GM23338 (cell line): ENCODE results near the gene AP2M1. TPM values are rescaled to one million over a fixed set of nuclear protein-coding genes. Genes with fewer than 3 reads are reported as not detected.
A peak's percentile ranks its signal among the peaks of the same experiment; 100 is the strongest.

Source experiments
- ATAC-seq: fragments of 200-7000 bp; cut with Tn5 transposase; 3 replicates; pipeline ENCODE4 v1.9.1; 2020
- DNase-seq: peaks from one replicate; pipeline ENCODE4 v3.0.0-alpha.2; 2015; ENCODE audit warnings: low spot score
- H2AFZ ChIP-seq: fragments of 200-600 bp; sonication (generic); 2 replicates; pipeline ENCODE4 v1.8.0; 2016; ENCODE audit warnings: antibody characterized with exemption, mild to moderate bottlenecking, moderate library complexity
- H3F3A ChIP-seq: fragments of 200-600 bp; sonication (generic); replicated peaks from 2 replicates; pipeline ENCODE4 v1.8.0; 2017; ENCODE audit warnings: antibody characterized with exemption, mixed run types, low read depth
- H3K27ac ChIP-seq: fragments of 200-600 bp; sonication (generic); 2 replicates; pipeline ENCODE4 v1.6.1; 2016; ENCODE audit warnings: low read depth
- H3K27me3 ChIP-seq: fragments of 200-600 bp; sonication (generic); 2 replicates; pipeline ENCODE4 v1.8.0; 2016; ENCODE audit warnings: mild to moderate bottlenecking, mixed run types, moderate library complexity; ENCODE audit not compliant: insufficient read depth
- H3K36me3 ChIP-seq: fragments of 200-600 bp; sonication (generic); 2 replicates; pipeline ENCODE4 v1.8.0; 2016; ENCODE audit warnings: mild to moderate bottlenecking; ENCODE audit not compliant: insufficient read depth
- H3K4me1 ChIP-seq: fragments of 200-600 bp; sonication (generic); 2 replicates; pipeline ENCODE4 v1.8.0; 2016; ENCODE audit warnings: mild to moderate bottlenecking, moderate library complexity; ENCODE audit not compliant: insufficient read depth
- H3K4me2 ChIP-seq: fragments of 200-600 bp; sonication (generic); 2 replicates; pipeline ENCODE4 v1.7.1; 2017; ENCODE audit warnings: mixed run types
- H3K4me3 ChIP-seq: fragments of 200-600 bp; sonication (generic); 2 replicates; pipeline ENCODE4 v1.6.1; 2016; ENCODE audit warnings: mixed run types
- H3K79me2 ChIP-seq: fragments of 200-600 bp; sonication (generic); replicated peaks from 2 replicates; pipeline ENCODE4 v1.8.0; 2017; ENCODE audit warnings: mild to moderate bottlenecking; ENCODE audit not compliant: insufficient read depth
- H3K9me2 ChIP-seq: fragments of 200-600 bp; sonication (generic); 2 replicates; pipeline ENCODE4 v1.8.0; 2017; ENCODE audit not compliant: insufficient read depth
- H4K20me1 ChIP-seq: fragments of 200-600 bp; sonication (generic); replicated peaks from 2 replicates; pipeline ENCODE4 v1.8.0; 2017; ENCODE audit warnings: mild to moderate bottlenecking; ENCODE audit not compliant: insufficient read depth
- H3K27ac Mint-ChIP-seq: 2 replicates; pipeline ENCODE4 v1.8.0; 2020; ENCODE audit warnings: inconsistent platforms, mild to moderate bottlenecking, moderate library complexity, mixed read lengths
- H3K27me3 Mint-ChIP-seq: 3 replicates; pipeline ENCODE4 v1.8.0; 2022; ENCODE audit warnings: low read depth, mild to moderate bottlenecking, moderate library complexity, mixed read lengths, inconsistent platforms; ENCODE audit not compliant: insufficient read depth, poor library complexity
- H3K36me3 Mint-ChIP-seq: 3 replicates; pipeline ENCODE4 v1.8.0; 2021; ENCODE audit warnings: low read depth, mild to moderate bottlenecking, inconsistent platforms, moderate library complexity, mixed read lengths
- H3K4me1 Mint-ChIP-seq: 3 replicates; pipeline ENCODE4 v1.8.0; 2020; ENCODE audit warnings: mild to moderate bottlenecking, inconsistent platforms, mixed read lengths
- H3K4me3 Mint-ChIP-seq: 3 replicates; pipeline ENCODE4 v1.8.0; 2021; ENCODE audit warnings: moderate library complexity, mild to moderate bottlenecking, inconsistent platforms, mixed read lengths
- H3K9me3 Mint-ChIP-seq: 3 replicates; pipeline ENCODE4 v1.8.0; 2020; ENCODE audit warnings: moderate library complexity, mild to moderate bottlenecking, inconsistent platforms, mixed read lengths
- CREB1 ChIP-seq: fragments of 250-450 bp; sonication (Bioruptor Pico); IDR thresholded peaks from 2 replicates; pipeline ENCODE4 v1.5.0; 2020; ENCODE audit warnings: low read depth, mild to moderate bottlenecking, moderate library complexity
- EZH2 ChIP-seq: fragments of 200-600 bp; sonication (generic); IDR thresholded peaks from one replicate; pipeline ENCODE4 v1.8.0; 2017; ENCODE audit warnings: antibody characterized with exemption, mild to moderate bottlenecking, low read depth; ENCODE audit not compliant: unreplicated experiment
- EZH2phosphoT487 ChIP-seq: fragments of 200-600 bp; sonication (generic); IDR thresholded peaks from one replicate; pipeline ENCODE4 v1.8.1; 2018; ENCODE audit warnings: antibody characterized with exemption; ENCODE audit not compliant: unreplicated experiment
- JUNB ChIP-seq: IDR thresholded peaks from one replicate; pipeline ENCODE4 v1.6.1; 2016; ENCODE audit warnings: antibody characterized with exemption; ENCODE audit not compliant: unreplicated experiment
- NANOG ChIP-seq: IDR thresholded peaks from 2 replicates; pipeline ENCODE4 v1.6.1; 2016; ENCODE audit warnings: antibody characterized with exemption, borderline replicate concordance
- POLR2AphosphoS5 ChIP-seq: IDR thresholded peaks from 2 replicates; pipeline ENCODE4 v1.6.1; 2016; ENCODE audit warnings: antibody characterized with exemption, low read depth
- STAT1 ChIP-seq: IDR thresholded peaks from one replicate; pipeline ENCODE4 v1.6.1; 2016; ENCODE audit warnings: antibody characterized with exemption; ENCODE audit not compliant: unreplicated experiment
- ZNF114 ChIP-seq: fragments of 250-450 bp; sonication (Bioruptor Pico); IDR thresholded peaks from 2 replicates; pipeline ENCODE4 v1.5.0; 2020; ENCODE audit warnings: mild to moderate bottlenecking, moderate library complexity
- ZNF331 ChIP-seq: fragments of 250-450 bp; sonication (Bioruptor Pico); IDR thresholded peaks from 2 replicates; pipeline ENCODE4 v1.5.0; 2020; ENCODE audit warnings: low read depth, mild to moderate bottlenecking, moderate library complexity
- polyA plus RNA-seq: library from polyadenylated mRNA; unstranded; fragments of >200 nt; fragmentation: Nextera tagmentation; extraction: Ambion mirVana; gene quantifications from 2 replicates; pipeline ENCODE4 v1.2.1, GENCODE V29; 2016
- total RNA-seq: library from RNA; depleted of rRNA; stranded (reverse); fragments of >200 nt; shearing (Covaris generic); gene quantifications from 2 replicates; pipeline ENCODE4 v1.2.3, GENCODE V29; 2014
- TF ChIP-seq, protein P1 (sequence below): IDR thresholded peaks from one replicate; pipeline ENCODE4 v1.6.1; 2018; ENCODE audit warnings: antibody characterized with exemption; ENCODE audit not compliant: unreplicated experiment
- TF ChIP-seq, protein P2 (sequence below): IDR thresholded peaks from 2 replicates; pipeline ENCODE4 v1.6.1; 2016; ENCODE audit warnings: antibody characterized with exemption

The AP2M1 gene
- total and polyA plus RNA-seq, 2 experiments from 2014 or later = 215 to 305 TPM

DNA sequence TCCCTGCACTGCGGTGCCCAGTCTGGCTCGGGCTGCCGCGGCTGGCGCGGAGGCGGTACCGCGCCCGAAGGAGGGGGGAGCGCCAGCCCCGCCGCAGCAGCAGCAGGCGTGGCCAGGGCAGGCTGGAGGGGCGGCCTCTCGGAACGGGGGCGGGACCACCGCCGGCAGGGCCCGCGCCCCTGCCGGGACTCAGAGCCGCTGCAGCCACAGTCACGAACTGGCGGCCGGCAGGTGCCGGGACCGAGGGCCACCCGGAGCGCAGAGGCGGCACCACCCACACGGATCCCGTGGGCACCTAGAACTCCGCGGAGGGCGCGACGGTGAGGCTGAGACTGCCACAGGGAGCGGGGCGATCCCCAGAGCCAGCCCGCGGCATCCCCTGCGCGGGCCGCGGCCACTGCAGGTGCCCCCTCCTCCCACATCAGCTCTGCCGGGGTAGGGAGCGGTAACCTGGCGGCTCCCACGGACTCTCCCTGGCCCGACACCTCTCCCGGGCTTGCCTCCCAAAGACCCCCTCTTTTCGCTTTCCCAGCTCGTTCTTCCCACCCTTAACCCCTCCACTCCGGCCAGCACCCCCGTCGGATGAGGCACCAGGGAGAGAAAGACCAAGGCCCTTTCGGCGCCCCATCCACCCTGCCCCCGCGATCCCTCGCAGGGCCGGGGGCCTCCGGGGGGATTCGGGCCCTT lies 54.9 kb downstream of the AP2M1 start, which contains the start of gene VWA5B2:
Gene VWA5B2 (plus strand): TSS at position 192 of the 687 bp plus-strand sequence. CDS start 944 bp downstream, outside the sequence.
- ATAC-seq (peak; percentile 87), DNase-seq (peak; percentile 83)
- Histone ChIP-seq H3K79me2 (no peaks in the 10 kb centered on the region), H3K36me3 (no peaks in the 10 kb centered on the region), H3K4me2 (peak within 1 kb of the TSS; percentile 90), H3K27me3 (peaks cover 84% of the 10 kb centered on the region), H3K4me1 (no peaks in the 10 kb centered on the region), H3F3A (no peaks in the 10 kb centered on the region), H3K27ac (no peak within 1 kb of the TSS), H4K20me1 (0 out of 2 replicates have a peak, but pooled peaks cover 6% of the 10 kb centered on the region), H3K4me3 (peak within 1 kb of the TSS; percentile 63), H3K9me2 (no peaks in the 10 kb centered on the region), H2AFZ (peak within 1 kb of the TSS; percentile 91)
- H3K27me3 Mint-ChIP-seq = peaks cover 58% of the 10 kb centered on the region
- H3K27ac Mint-ChIP-seq = no peak within 1 kb of the TSS
- peaks cover 5% of the 10 kb centered on the region for H3K4me1 Mint-ChIP-seq
- TF ChIP-seq JUNB (no peak), ZNF114 (CRISPR knock-in tag) (no peak), STAT1 (no peak), CREB1 (CRISPR knock-in tag) (no peak), ZNF331 (CRISPR knock-in tag) (no peak), NANOG (no peak), EZH2 (peak; percentile 85), EZH2phosphoT487 (peak; percentile 41), POLR2AphosphoS5 (peak; percentile 24; the same call in 1 of the 2 replicates)
- TF ChIP-seq, protein P1, sequence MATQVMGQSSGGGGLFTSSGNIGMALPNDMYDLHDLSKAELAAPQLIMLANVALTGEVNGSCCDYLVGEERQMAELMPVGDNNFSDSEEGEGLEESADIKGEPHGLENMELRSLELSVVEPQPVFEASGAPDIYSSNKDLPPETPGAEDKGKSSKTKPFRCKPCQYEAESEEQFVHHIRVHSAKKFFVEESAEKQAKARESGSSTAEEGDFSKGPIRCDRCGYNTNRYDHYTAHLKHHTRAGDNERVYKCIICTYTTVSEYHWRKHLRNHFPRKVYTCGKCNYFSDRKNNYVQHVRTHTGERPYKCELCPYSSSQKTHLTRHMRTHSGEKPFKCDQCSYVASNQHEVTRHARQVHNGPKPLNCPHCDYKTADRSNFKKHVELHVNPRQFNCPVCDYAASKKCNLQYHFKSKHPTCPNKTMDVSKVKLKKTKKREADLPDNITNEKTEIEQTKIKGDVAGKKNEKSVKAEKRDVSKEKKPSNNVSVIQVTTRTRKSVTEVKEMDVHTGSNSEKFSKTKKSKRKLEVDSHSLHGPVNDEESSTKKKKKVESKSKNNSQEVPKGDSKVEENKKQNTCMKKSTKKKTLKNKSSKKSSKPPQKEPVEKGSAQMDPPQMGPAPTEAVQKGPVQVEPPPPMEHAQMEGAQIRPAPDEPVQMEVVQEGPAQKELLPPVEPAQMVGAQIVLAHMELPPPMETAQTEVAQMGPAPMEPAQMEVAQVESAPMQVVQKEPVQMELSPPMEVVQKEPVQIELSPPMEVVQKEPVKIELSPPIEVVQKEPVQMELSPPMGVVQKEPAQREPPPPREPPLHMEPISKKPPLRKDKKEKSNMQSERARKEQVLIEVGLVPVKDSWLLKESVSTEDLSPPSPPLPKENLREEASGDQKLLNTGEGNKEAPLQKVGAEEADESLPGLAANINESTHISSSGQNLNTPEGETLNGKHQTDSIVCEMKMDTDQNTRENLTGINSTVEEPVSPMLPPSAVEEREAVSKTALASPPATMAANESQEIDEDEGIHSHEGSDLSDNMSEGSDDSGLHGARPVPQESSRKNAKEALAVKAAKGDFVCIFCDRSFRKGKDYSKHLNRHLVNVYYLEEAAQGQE = no peak
- TF ChIP-seq, protein P2, sequence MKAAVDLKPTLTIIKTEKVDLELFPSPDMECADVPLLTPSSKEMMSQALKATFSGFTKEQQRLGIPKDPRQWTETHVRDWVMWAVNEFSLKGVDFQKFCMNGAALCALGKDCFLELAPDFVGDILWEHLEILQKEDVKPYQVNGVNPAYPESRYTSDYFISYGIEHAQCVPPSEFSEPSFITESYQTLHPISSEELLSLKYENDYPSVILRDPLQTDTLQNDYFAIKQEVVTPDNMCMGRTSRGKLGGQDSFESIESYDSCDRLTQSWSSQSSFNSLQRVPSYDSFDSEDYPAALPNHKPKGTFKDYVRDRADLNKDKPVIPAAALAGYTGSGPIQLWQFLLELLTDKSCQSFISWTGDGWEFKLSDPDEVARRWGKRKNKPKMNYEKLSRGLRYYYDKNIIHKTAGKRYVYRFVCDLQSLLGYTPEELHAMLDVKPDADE = no peak
- peak within 1 kb of the TSS; percentile 67 for H3K4me3 Mint-ChIP-seq
- no peaks in the 10 kb centered on the region; the same call in 2 of the 3 replicates for H3K36me3 Mint-ChIP-seq
- no peaks in the 10 kb centered on the region; the same call in 2 of the 3 replicates for H3K9me3 Mint-ChIP-seq
